Ureter (tissue), 1 donor: Measurements from ENCODE around the gene ACTL10. TPM values are rescaled to one million over a fixed set of nuclear protein-coding genes. Genes with fewer than 3 reads are reported as not detected.
"Not testable (repeated sequence)": the region's sequence is repeated elsewhere in the genome, so short reads cannot be mapped to it uniquely, and the experiment has no call there.

Source experiments
- DNase-seq: peaks from one replicate; pipeline ENCODE4 v3.0.0-alpha.2; 2020; ENCODE audit warnings: low spot score
- total RNA-seq: library from RNA; stranded (reverse); gene quantifications from one replicate; pipeline ENCODE4 v1.2.4, GENCODE V29; 2023
- donor health status: DM: yes; HTN: yes; CAD: no.

ACTL10 gene
- total RNA-seq, 1 donor from 2014 or later: 3.6 TPM

DNA sequence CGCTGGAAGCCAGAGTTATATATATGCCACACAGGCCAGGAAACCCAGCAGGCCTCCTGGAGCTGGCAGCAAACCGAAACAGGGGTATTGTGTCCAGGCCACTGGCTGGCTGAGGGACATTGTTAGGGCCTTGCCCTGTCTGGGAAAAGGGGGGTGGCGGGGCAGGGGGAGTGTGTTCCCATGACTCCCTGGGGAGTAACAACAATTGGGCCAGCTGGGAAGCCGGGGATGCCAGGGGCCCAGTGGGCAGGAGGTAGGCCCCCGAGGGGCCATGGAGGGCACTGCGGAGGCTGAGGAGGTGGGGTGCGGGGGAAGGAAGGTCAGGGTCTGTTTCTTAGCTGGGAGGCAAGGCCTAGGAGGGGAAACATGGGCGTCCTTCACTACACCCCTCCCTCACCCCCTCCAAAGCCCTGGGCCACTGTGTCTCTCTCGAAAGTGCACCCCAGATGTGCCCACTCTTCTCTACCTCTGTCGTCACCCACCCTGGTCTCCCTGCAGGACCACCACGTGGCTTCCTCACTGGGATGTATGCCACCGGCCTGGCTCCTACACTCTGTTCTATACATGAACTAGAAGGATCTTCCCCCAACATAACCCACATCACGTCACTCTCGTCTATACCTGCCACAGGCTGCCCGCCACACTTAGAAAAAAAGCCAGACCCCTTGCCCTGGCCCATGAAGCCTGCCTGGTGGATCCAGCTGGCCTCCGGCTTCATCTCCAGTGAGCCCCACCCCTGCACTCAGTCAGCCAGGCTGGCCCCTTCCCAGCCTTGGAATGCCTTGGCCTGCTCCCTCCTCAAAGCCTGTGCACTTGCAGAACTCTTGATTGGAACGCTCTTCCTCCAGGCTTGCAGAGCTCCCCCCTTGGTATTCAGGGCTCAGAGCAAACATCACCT lies 27.2 kb downstream of the ACTL10 start:
- DNase-seq: no peak

DNA sequence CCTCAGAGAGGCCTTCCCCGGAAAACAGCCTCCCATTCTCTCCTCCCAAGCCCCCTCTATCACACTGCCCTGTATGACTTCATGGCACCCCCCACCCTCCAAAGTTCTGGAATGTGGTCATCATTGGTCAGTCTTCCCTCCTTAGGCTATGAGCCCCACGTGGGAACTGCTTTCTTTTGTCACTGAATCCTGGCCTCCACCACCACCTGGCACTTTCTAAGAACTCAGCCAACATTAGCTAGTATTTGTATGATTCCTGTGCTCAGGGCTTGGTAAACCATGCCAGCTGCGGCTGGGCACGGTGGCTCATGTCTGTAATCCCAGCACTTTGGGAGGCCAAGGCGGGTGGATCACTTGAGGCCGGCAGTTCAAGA lies 27.9 kb downstream of the ACTL10 start:
- no peak for DNase-seq

DNA sequence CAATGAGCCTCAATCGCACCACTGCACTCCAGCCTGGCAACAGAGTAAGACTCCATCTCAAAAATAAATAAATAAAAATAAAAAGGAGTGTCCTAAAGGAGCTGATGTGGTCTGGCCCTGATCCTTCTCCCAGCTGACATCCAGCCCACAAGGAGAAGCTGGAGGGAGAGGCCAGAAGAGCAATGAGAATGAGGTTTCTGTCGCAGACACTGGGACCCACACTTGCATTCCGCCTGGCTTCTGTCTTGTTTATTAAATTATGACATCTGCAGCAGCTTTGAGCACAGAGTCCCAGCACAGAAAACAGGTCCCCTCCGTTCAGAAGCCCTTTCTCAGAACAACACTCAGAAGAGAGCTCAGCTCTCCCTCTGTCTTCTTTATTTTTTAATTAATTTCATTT lies 29.7 kb downstream of the ACTL10 start:
- no peak for DNase-seq

DNA sequence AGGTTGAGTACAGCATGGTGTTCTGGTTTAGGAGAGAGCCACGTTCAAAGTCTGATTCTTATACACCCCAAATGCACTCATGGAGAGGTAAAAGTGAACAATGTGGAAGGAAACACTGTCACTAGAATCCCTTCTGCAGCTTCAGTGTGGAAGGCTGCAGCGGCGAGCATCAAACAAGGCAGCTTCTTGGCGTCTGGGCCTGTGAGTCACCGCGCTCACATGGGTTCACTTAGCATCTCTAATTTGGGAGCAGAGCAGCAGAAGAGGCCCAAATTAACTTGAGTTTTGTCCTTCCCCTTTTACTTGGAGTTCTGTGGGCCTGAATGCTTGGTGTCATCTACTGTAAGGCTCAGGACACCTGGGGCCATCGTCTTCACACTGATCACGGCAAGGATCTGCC lies 30.4 kb downstream of the ACTL10 start:
- no peak for DNase-seq

DNA sequence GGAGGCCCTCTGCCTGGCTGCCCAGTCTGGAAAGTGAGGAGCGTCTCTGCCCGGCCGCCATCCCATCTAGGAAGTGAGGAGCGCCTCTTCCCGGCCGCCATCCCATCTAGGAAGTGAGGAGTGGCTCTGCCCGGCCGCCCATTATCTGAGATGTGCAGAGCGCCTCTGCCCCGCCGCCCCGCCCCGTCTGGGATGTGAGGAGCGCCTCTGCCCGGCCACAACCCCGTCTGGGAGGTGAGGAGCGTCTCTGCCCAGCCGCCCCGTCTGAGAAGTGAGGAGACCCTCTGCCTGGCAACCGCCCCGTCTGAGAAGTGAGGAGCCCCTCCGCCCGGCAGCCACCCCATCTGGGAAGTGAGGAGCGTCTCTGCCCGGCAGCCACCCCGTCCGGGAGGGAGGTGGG lies 32.2 kb downstream of the ACTL10 start:
- DNase-seq: not testable (repeated sequence)

DNA sequence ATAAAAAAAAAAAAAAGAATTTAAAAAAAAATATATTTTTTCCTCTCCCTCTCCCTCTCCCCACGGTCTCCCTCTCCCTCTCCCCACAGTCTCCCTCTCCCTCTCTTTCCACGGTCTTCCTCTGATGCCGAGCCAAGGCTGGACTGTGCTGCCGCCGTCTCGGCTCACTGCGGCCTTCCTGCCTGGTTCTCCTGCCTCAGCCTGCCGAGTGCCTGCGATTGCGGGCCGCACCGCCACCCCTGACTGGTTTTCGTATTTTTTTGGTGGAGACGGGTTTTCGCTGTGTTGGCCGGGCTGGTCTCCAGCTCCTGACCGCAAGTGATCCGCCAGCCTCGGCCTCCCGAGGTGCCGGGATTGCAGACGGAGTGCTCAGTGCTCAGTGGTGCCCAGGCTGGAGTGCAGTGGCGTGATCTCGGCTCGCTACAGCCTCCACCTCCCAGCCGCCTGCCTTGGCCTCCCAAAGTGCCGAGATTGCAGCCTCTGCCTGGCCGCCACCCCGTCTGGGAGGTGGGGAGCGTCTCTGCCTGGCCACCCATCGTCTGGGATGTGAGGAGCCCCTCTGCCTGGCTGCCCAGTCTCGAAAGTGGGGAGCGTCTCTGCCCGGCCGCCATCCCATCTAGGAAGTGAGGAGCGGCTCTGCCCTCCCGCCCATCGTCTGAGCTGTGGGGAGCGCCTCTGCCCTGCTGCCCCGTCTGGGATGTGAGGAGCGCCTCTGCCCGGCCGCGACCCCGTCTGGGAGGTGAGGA lies 34.1 kb downstream of the ACTL10 start:
- DNase-seq: not testable (repeated sequence)

DNA sequence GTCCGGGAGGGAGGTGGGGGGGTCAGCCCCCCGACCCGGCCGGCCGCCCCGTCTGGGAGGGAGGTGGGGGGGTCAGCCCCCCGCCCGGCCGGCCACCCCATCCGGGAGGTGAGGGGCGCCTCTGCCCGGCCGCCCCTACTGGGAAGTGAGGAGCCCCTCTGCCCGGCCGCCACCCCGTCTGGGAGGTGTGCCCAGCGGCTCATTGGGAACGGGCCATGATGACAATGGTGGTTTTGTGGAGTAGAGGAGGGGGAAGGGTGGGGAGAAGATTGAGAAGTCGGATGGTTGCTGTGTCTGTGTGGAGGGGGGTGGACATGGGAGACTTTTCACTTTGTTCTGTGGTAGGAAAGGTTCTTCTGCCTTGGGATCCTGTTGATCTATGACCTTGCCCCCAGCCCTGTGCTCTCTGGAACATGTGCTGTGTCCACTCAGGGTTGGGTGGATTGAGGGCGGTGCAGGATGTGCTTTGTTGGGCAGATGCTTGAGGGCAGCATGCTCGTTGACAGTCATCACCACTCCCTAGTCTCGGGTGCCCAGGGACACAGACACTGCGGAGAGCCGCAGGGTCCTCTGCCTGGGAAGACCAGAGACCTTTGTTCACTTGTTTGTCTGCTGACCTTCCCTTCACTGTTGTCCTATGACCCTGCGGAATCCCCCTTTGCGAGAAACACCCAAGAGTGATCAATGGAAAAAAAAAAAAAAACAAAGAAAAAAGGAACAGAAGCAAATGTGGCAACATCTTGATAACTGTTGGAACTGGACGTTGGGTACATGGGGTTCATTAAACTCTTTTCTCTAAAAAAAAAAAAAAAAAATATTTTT lies 35.1 kb downstream of the ACTL10 start:
- DNase-seq: no peak

DNA sequence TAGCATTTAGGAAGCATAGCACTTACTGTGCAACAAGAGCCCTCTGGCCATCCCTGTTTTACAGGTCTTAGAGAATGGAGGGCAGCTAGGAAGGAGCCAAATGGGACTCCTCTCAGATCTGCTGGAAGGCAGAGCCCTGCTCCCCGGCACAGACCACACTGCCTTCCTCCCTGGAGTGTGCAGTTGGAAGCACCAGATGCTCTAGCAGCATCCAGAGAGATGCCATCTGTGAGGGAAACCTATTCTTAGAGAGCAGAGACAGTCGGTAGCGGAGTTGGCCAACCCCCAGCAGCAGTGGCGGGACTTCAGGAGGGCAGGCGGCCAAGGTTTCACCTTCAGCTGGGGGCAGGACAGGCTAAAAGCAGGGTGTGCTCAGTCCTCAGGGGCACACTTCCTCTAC lies 36.1 kb downstream of the ACTL10 start:
- DNase-seq: no peak

DNA sequence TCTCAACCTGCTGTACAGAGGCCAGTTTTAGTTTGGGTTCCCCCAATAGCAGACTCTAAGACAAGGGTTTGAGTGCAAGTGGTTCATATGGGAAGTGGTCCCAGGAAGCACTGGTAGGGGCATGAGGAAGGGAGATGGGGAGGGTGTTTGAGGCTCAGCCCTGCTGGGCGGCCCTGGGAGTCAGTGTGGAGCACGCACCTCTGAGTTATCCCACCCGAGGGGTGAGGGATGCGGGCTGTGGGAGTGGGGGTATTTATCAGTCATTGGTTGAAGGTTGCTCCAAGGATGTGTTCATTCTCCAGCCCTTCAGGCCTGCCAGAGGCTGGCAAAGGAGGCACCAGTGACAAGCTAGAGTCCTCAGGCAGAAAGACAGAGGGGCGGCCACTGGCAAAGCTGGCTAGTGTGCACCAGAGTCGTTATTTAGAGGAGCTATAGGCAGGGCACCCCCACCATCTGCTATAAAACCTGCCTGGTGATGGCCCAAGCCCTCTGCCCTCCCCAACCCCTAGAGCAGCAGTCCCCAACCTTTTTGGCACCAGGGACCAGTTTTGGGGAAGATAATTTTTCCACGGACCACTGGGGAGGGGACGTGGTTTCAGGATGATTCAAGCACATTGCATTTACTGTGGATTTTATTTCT lies 36.9 kb downstream of the ACTL10 start:
- no peak for DNase-seq

DNA sequence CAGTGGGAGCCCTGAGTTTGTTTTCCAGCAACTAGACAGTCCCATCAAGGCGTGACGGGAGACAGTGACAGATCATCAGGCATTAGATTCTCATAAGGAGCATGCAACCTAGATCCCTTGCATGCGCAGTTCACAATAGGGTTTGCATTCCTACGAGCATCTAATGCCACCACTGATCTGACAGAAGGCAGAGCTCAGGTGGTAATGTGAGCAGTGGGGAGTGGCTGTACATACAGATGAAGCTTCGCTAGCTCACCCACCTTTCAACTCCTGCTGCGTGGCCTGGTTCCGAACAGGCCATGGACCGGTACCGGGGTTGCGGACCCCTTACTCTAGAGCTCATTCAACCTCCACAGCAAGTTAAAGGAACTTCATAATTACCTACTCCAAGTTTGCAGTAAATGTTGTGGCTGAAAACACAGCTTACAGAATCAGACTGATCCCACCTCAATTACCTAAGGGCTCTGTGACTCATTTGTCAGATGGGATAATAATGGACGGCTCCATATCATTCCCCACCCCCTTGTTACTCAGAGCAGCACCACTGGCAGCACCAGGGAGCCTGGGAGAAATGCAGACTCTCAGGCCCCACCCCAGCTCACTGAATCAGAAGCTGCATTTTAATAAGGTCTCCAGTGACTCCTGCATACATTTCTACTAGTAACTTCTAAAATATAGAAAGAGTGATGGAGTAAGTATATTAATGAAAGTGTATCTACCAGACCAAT lies 37.6 kb downstream of the ACTL10 start:
- no peak for DNase-seq

DNA sequence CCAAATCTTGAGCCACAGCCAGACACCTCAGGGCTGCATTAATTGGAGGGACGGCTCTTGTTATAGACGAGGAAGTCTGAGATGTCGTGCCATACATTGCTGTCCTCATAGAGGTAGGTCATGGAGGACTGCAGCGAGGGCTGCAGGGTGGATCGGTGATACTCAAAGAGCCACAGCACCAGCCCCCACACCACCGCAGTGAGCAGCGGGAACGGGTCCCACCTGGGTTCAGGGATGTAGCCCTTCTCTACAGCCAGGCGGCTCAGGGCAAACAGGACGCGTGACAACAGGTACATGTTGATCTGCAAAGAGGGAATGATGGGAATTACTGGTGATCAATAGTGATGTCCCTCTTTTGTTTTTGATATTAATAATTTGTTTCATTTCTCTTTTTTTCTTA lies 40.9 kb downstream of the ACTL10 start:
- DNase-seq: no peak

DNA sequence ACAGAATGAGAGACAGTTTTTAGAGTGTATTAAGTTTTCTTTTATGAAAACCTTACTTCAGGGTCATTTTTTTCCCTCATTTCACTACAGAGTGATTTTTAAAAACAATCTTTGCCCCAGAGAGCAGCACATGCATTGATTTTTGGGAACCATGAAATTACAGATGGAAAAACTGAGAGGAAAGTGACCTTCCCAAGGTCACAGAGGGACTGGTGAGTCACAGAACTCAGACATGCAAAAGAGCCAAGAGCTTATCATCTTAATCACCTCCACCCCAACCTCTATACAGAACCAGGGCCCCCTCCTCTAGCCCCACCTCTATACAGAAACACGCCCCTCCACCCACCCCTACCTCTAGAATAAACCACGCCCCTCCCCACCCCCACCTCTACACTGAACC lies 42.7 kb downstream of the ACTL10 start:
- no peak for DNase-seq

DNA sequence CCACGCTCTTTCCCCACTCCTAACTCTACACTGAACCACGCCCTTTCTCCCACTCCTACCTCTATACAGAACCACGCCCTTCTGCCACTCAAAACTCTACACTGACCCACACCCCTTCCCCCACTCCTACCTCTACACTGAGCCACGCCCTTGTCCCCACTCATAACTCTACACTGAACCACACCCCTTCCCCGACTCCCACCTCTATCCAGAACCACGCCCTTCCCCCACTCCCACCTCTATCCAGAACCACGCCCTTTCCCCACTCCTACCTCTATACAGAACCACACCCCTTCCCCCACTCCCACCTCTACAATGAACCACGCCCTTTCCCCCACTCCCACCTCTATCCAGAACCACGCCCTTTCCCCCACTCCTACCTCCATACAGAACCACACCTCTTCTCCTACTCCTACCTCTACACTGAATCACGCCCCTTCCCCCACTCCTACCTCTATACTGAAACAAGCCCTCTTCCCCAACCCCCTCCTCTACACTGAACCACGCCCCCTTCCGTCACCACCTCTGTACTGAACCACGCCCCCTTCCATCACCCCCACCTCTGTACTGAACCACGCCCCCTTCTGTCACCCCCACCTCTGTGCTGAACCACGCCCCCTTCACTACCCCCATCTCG lies 43.3 kb downstream of the ACTL10 start:
- no peak for DNase-seq

DNA sequence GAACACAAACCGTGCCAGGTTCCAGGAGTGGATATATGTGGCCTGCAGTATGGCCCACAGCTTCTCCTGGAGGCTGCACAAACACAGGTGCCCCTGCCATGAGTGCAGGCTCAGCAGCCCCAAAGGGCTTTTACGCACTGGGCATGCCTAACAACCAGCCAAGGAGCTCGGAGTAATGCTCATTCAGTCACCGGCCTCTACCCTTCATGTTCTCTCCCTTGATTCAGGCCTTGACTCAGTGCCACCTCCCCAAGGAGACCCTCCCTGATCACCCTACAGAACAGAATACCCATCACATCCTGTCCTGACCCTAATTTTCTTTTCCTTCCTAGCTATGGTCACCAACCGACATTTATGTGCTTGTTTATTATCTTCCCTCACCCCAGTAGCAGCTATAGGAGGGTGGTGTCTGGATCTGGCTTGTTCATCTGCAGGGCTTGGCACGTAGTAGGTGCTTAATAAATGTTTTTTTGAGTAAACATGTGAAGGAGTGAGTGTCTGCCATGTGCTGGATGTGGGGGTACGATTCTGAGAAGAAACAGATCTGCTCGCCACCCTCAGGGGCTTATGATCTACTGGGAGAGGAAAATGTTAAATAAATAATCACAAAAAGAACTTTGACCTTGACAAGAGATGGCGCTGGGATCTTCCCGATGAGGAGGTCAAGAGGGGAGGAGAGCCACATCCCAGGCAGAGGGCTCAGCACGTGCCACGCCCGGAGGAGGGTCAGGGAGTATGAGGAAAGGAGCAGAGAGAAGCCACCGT lies 44.1 kb downstream of the ACTL10 start:
- no peak for DNase-seq

DNA sequence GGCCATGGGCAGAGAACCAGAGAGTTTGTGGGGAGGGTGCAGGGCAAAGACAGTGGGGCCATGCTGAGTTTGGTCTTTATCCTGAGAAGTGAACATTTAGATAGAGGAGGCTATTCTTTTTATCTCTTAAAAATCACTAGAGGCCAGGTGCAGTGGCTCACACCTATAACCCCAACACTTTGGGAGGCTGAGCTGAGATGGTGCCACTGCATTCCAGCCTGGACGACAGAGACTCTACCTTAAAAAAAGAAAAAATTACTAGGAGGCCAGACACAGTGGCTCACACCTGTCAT lies 44.6 kb downstream of the ACTL10 start:
- DNase-seq: no peak

DNA sequence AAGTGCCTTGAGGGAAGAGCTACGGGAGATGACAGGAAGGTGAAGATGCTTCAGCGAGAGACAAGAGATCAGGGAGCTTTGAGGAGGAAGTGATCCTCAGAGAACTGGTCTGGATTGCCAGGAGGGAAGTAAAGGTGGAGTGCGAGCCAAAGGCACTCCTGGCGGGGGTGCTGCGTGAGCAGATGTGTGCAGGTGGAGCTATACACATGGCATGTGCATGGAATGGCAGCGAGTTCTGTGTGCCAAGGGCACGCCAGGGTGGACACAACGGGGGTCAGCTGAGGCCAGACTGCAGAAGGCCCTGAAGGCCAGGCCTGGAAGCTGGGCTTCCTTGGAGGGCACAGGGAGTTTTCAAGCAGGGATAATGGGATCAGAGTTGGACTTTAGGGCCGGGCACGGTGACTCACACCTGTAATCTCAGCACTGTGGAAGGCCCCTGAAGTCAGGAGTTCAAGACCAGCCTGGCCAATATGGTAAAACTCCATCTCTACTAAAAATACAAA lies 47.2 kb downstream of the ACTL10 start:
- no peak for DNase-seq

DNA sequence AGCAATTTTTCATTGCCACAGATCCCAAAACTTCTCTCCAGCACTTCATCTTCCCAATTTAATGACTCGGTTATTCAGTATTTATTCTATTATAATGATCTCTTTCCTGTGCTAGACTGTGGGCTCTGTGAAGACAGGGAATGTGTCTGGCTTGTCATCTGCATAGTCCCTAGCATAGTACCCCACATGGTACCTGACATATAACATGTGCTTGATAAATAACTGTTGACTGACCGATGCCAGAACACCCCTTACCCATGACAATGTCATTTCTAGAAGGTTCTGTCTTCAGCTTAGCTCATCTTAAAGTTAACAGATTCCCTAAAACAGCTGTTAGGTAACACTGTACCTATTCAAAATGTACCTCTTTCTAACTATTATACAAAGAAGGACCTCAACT lies 49.8 kb downstream of the ACTL10 start:
- no peak for DNase-seq
